ENCODE measurements around the gene PILRA. TPM values are rescaled to one million over a fixed set of nuclear protein-coding genes. Genes with fewer than 3 reads are reported as not detected.

Gene PILRA
- polyA plus RNA-seq, 1 of the 3 experiments (the other 2 are of a cell fraction), result 0.89 TPM

DNA sequence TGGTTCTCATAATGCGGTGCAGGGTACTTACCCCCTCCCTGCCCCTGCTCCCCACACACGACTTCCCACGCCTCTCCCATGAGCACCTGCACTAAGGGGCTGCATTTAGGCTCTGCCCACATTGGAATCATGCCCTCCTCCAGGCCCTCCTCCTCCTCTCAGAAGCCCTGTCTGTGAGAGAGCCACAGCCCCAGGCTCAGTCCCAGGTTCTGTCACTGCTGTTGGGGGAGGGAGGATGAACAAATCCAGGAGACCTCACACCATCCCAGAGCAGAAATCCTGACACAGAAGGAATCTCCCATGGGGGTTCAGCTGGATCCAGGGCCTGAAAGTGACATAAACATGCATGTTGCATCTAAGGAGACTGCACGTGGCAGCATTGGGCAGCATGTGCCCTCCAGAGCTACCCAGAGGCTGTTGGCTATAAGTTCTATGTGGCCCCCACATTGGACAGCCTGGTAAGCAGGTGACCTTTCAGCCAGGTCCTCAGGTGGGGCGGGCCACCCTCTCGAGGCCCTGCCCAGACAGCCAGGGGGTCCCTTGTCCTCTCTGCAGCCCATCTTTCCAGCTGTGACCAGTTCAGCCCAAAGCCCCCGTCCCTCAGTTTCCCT lies 1.6 kb upstream of the PILRA start:
- H3K9me2 ChIP-seq, result no peaks in the 10 kb centered on the region
- H4K20me1 ChIP-seq (ENCODE audit: insufficient read depth), result no peaks in the 10 kb centered on the region
- H3K4me2 ChIP-seq, result no peak overlapping the region
- no peak for TF ChIP-seq EZH2phosphoT487 (IDR thresholded peaks at IDR 0.05; ENCODE audit: borderline replicate concordance, low read depth)
- TF ChIP-seq, protein P1, sequence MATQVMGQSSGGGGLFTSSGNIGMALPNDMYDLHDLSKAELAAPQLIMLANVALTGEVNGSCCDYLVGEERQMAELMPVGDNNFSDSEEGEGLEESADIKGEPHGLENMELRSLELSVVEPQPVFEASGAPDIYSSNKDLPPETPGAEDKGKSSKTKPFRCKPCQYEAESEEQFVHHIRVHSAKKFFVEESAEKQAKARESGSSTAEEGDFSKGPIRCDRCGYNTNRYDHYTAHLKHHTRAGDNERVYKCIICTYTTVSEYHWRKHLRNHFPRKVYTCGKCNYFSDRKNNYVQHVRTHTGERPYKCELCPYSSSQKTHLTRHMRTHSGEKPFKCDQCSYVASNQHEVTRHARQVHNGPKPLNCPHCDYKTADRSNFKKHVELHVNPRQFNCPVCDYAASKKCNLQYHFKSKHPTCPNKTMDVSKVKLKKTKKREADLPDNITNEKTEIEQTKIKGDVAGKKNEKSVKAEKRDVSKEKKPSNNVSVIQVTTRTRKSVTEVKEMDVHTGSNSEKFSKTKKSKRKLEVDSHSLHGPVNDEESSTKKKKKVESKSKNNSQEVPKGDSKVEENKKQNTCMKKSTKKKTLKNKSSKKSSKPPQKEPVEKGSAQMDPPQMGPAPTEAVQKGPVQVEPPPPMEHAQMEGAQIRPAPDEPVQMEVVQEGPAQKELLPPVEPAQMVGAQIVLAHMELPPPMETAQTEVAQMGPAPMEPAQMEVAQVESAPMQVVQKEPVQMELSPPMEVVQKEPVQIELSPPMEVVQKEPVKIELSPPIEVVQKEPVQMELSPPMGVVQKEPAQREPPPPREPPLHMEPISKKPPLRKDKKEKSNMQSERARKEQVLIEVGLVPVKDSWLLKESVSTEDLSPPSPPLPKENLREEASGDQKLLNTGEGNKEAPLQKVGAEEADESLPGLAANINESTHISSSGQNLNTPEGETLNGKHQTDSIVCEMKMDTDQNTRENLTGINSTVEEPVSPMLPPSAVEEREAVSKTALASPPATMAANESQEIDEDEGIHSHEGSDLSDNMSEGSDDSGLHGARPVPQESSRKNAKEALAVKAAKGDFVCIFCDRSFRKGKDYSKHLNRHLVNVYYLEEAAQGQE (IDR thresholded peaks at IDR 0.05; ENCODE audit: low read depth, low read length), result no peak
- peaks cover 5 to 7% of the 10 kb centered on the region in 2 experiments; a peak in 1 of 4 replicates for H3K4me1 ChIP-seq (ENCODE audit: control insufficient read depth in 1 of 2, insufficient read depth in 2 of 2, low read depth in 1 of 2, low read length in 1 of 2)
- H3F3A ChIP-seq (replicated peaks; ENCODE audit: insufficient read depth), result no peaks in the 10 kb centered on the region
- no peak overlapping the region for H3K27ac ChIP-seq (ENCODE audit: low read depth in 2 of 2, low read length in 1 of 2)
- no peak overlapping the region for H3K9ac ChIP-seq
- H3K4me3 ChIP-seq (ENCODE audit: low read depth in 2 of 2, low read length in 1 of 2), result no peak overlapping the region
- no peaks in the 10 kb centered on the region for H3K27me3 ChIP-seq (ENCODE audit: insufficient read depth)
- no peaks in the 10 kb centered on the region for H3K9me3 ChIP-seq
- H3K36me3 ChIP-seq (replicated peaks in 1 of 2; ENCODE audit: control insufficient read depth in 1 of 2, insufficient read depth in 2 of 2, low read length in 1 of 2), result peaks cover 0 to 3% of the 10 kb centered on the region in 2 experiments
- CTCF ChIA-PET, result interaction anchor here (1.2 to 4.8 kb wide), 2 partner anchors 25 to 36 kb away, joined by 3 to 24 read pairs; no protein-coding TSS in a partner anchor
- POLR2A ChIA-PET, result no interaction called here
- no peak overlapping the region for H2AFZ ChIP-seq (ENCODE audit: low read depth)
- no peak for DNase-seq
- WGBS (ENCODE audit: low lambda C conversion rate), result 93% methylated on average over 6 of the region's 7 CpGs
- H3K79me2 ChIP-seq (ENCODE audit: insufficient read depth), result no peaks in the 10 kb centered on the region

DNA sequence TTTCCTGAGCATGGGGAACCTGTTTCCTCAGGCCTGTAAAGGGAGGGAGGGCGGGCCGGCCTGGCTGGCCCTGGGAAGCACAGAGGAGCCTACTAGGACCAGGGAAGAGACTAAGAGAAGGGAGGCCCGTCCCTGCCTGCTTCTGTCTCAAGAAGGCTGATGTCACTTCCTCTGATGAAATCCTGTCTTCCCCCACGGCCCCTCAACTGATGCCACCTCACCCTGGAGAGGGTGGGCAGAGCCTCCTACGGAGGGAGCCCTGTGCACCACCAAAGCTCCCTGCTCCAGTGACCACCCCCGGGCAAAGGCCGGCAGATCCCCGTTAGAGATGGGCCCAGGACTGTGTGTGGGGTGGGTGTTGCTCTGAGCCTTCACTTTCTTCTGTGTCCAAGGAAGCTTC lies 1.0 kb upstream of the PILRA start:
- Histone ChIP-seq H4K20me1 (ENCODE audit: insufficient read depth) (no peaks in the 10 kb centered on the region), H3K27me3 (ENCODE audit: insufficient read depth) (no peaks in the 10 kb centered on the region), H3K4me2 (no peak overlapping the region), H3K4me3 (ENCODE audit: low read depth in 2 of 2, low read length in 1 of 2) (no peak overlapping the region), H3K36me3 (replicated peaks in 1 of 2; ENCODE audit: control insufficient read depth in 1 of 2, insufficient read depth in 2 of 2, low read length in 1 of 2) (peaks cover 0 to 3% of the 10 kb centered on the region in 2 experiments), H3K79me2 (ENCODE audit: insufficient read depth) (no peaks in the 10 kb centered on the region), H3F3A (replicated peaks; ENCODE audit: insufficient read depth) (no peaks in the 10 kb centered on the region), H3K4me1 (ENCODE audit: control insufficient read depth in 1 of 2, insufficient read depth in 2 of 2, low read depth in 1 of 2, low read length in 1 of 2) (peaks cover 5 to 7% of the 10 kb centered on the region in 2 experiments; a peak in 1 of 4 replicates), H2AFZ (ENCODE audit: low read depth) (no peak overlapping the region; the same call in 1 of the 2 replicates), H3K9ac (no peak overlapping the region), H3K9me3 (no peaks in the 10 kb centered on the region), H3K27ac (ENCODE audit: low read depth in 2 of 2, low read length in 1 of 2) (no peak overlapping the region), H3K9me2 (no peaks in the 10 kb centered on the region)
- ChIA-PET POLR2A (no interaction called here), CTCF (interaction anchor here (1.2 to 4.8 kb wide), 2 partner anchors 25 to 35 kb away, joined by 3 to 24 read pairs; no protein-coding TSS in a partner anchor)
- 74% methylated on average over 5 of the region's 8 CpGs for WGBS (ENCODE audit: low lambda C conversion rate)
- TF ChIP-seq MXI1 (IDR thresholded peaks at IDR 0.05; ENCODE audit: low read depth, low read length), result no peak
- no peak for TF ChIP-seq EZH2phosphoT487 (IDR thresholded peaks at IDR 0.05; ENCODE audit: borderline replicate concordance, low read depth)
- no peak for TF ChIP-seq TCF12 (IDR thresholded peaks at IDR 0.05)
- TF ChIP-seq GATA2 (CRISPR knock-in tag; IDR thresholded peaks at IDR 0.05), result no peak
- no peak for TF ChIP-seq TAF1 (IDR thresholded peaks at IDR 0.05; ENCODE audit: borderline replicate concordance, low read depth, low read length)
- TF ChIP-seq TEAD4 (IDR thresholded peaks at IDR 0.05; ENCODE audit: borderline replicate concordance, insufficient read depth), result no peak
- TF ChIP-seq, protein P2, sequence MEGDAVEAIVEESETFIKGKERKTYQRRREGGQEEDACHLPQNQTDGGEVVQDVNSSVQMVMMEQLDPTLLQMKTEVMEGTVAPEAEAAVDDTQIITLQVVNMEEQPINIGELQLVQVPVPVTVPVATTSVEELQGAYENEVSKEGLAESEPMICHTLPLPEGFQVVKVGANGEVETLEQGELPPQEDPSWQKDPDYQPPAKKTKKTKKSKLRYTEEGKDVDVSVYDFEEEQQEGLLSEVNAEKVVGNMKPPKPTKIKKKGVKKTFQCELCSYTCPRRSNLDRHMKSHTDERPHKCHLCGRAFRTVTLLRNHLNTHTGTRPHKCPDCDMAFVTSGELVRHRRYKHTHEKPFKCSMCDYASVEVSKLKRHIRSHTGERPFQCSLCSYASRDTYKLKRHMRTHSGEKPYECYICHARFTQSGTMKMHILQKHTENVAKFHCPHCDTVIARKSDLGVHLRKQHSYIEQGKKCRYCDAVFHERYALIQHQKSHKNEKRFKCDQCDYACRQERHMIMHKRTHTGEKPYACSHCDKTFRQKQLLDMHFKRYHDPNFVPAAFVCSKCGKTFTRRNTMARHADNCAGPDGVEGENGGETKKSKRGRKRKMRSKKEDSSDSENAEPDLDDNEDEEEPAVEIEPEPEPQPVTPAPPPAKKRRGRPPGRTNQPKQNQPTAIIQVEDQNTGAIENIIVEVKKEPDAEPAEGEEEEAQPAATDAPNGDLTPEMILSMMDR (IDR thresholded peaks at IDR 0.05), result no peak
- TF ChIP-seq, protein P1 (IDR thresholded peaks at IDR 0.05; ENCODE audit: low read depth, low read length), result no peak
- no peak for TF ChIP-seq EP300 (IDR thresholded peaks at IDR 0.05; ENCODE audit: borderline replicate concordance in 1 of 2, low read depth in 1 of 2, low read length in 1 of 2)
- no peak for TF ChIP-seq SIN3A (IDR thresholded peaks at IDR 0.05; ENCODE audit: borderline replicate concordance, low read depth, low read length)
- TF ChIP-seq, protein P3, sequence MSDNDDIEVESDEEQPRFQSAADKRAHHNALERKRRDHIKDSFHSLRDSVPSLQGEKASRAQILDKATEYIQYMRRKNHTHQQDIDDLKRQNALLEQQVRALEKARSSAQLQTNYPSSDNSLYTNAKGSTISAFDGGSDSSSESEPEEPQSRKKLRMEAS (IDR thresholded peaks at IDR 0.05; ENCODE audit: low read depth), result no peak
- DNase-seq, result no peak

Measured in SK-N-SH (cell line).